Activated naive CD8-positive, alpha-beta T cell (primary cell): ENCODE measurements around the gene LRRC8C.
A peak's percentile ranks its signal among the peaks of the same experiment; 100 is the strongest.
"Not testable (repeated sequence)": the region's sequence is repeated elsewhere in the genome, so short reads cannot be mapped to it uniquely, and the experiment has no call there.

Experiments
- H3K27ac Mint-ChIP-seq: one replicate; pipeline ENCODE4 v1.8.0; 2021; ENCODE audit warnings: mixed read lengths
- H3K27me3 Mint-ChIP-seq: one replicate; pipeline ENCODE4 v1.8.0; 2021; ENCODE audit warnings: mixed read lengths
- H3K36me3 Mint-ChIP-seq: one replicate; pipeline ENCODE4 v1.8.0; 2021; ENCODE audit warnings: mixed read lengths
- H3K4me1 Mint-ChIP-seq: one replicate; pipeline ENCODE4 v1.8.0; 2021; ENCODE audit warnings: low read depth, mixed read lengths
- H3K4me3 Mint-ChIP-seq: one replicate; pipeline ENCODE4 v1.8.0; 2021; ENCODE audit warnings: mild to moderate bottlenecking, mixed read lengths
- H3K9me3 Mint-ChIP-seq: one replicate; pipeline ENCODE4 v1.8.0; 2021; ENCODE audit warnings: low read depth, mixed read lengths

LRRC8C gene

GRCh38 chr1:89632657-89633247, at the start of gene LRRC8C:
TSS of gene LRRC8C (plus strand) at chr1:89633120. CDS start at chr1:89686474, 53,354 bp downstream.
- H3K27me3 Mint-ChIP-seq: no peaks in the 10 kb centered on the region

DNA sequence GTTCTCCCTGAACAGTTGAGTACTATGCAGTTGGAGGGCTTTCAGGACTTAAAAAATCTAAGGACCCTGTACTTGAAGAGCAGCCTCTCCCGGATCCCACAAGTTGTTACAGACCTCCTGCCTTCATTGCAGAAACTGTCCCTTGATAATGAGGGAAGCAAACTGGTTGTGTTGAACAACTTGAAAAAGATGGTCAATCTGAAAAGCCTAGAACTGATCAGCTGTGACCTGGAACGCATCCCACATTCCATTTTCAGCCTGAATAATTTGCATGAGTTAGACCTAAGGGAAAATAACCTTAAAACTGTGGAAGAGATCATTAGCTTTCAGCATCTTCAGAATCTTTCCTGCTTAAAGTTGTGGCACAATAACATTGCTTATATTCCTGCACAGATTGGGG, 48.7 kb upstream of the LRRC8C start:
- H3K27ac Mint-ChIP-seq: no peak overlapping the region
- no peak overlapping the region for H3K4me3 Mint-ChIP-seq

More at GRCh38 chr1:89632657-89633247, at the start of gene LRRC8C:
- Mint-ChIP-seq H3K36me3 (peaks cover 23% of the 10 kb centered on the region), H3K4me3 (peak within 1 kb of the TSS; percentile 95), H3K4me1 (peaks cover 70% of the 10 kb centered on the region), H3K9me3 (no peaks in the 10 kb centered on the region), H3K27ac (peak within 1 kb of the TSS; percentile 99)

DNA sequence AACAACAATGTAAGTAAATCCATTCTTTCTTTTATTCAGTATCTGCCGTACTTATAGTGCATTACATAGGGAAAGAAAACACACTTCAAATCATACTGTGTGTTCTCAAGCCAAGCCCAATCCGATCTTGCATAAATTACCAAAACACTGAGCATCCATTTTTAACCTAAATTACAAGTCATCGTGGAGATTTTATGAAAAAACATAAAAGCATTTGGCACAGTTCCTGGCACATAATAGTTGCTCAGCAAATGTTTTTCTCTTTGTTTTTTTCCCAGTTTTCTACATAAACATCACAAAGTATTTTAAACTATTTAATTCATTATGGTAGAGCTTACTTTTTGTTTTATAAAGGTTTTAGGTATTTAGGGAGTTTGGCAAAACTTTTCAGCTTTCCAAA, 48.1 kb upstream of the LRRC8C start:
- peaks cover 51% of the 10 kb centered on the region for H3K36me3 Mint-ChIP-seq
- no peaks in the 10 kb centered on the region for H3K9me3 Mint-ChIP-seq
- H3K27me3 Mint-ChIP-seq: no peaks in the 10 kb centered on the region
- no peak overlapping the region for H3K4me3 Mint-ChIP-seq
- H3K27ac Mint-ChIP-seq: no peak overlapping the region
- H3K4me1 Mint-ChIP-seq: peaks cover 57% of the 10 kb centered on the region

More for the DNA sequence above, 48.7 kb upstream of the LRRC8C start:
- Mint-ChIP-seq H3K27me3 (no peaks in the 10 kb centered on the region), H3K4me1 (peaks cover 51% of the 10 kb centered on the region), H3K9me3 (no peaks in the 10 kb centered on the region), H3K36me3 (peaks cover 47% of the 10 kb centered on the region)

- H3K27me3 Mint-ChIP-seq: no peaks in the 10 kb centered on the region
- H3K4me3 Mint-ChIP-seq: no peak overlapping the region
- H3K9me3 Mint-ChIP-seq: no peaks in the 10 kb centered on the region
- peak overlapping the region; percentile 16 for H3K27ac Mint-ChIP-seq
- peaks cover 44% of the 10 kb centered on the region for H3K36me3 Mint-ChIP-seq
- H3K4me1 Mint-ChIP-seq: peaks cover 67% of the 10 kb centered on the region
Measured at GRCh38 chr1:89587729-89588161, 45.2 kb upstream of the LRRC8C start.

DNA sequence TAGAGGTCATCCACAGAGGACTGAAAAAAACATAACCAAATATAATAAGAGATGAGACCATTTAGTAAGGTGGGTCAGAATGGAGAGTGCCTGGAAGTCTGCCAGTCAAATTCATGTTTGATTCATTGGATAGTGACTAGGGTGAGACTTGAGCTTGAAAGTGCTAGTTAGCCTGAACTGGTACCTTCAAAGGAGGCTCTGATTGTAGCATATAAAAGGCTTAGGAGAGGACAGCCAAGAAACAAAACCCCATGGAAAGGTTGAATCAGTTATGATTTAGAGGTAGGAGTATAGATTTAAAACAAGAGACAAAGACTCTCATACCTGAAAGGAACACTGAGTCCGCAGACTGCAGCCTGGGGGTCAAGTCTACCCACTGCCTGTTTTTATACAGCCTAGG, 44.4 kb upstream of the LRRC8C start:
- Mint-ChIP-seq H3K27me3 (no peaks in the 10 kb centered on the region), H3K4me3 (peak overlapping the region; percentile 17), H3K36me3 (peaks cover 39% of the 10 kb centered on the region), H3K4me1 (peaks cover 70% of the 10 kb centered on the region), H3K9me3 (no peaks in the 10 kb centered on the region), H3K27ac (peak overlapping the region; percentile 51)

GRCh38 chr1:89589515-89589914, 43.4 kb upstream of the LRRC8C start:
- peaks cover 34% of the 10 kb centered on the region for H3K36me3 Mint-ChIP-seq
- no peaks in the 10 kb centered on the region for H3K9me3 Mint-ChIP-seq
- H3K27me3 Mint-ChIP-seq: no peaks in the 10 kb centered on the region
- H3K4me3 Mint-ChIP-seq: peak overlapping the region; percentile 5
- H3K27ac Mint-ChIP-seq: peak overlapping the region; percentile 66
- peaks cover 75% of the 10 kb centered on the region for H3K4me1 Mint-ChIP-seq

GRCh38 chr1:89590341-89591080, 42.4 kb upstream of the LRRC8C start:
- H3K27ac Mint-ChIP-seq: peak overlapping the region; percentile 42

GRCh38 chr1:89592861-89593302, 40.0 kb upstream of the LRRC8C start:
- not testable (repeated sequence) for H3K4me3 Mint-ChIP-seq
- Mint-ChIP-seq H3K27ac (peak overlapping the region; percentile 64), H3K4me1 (peaks cover 80% of the 10 kb centered on the region)

More at GRCh38 chr1:89590341-89591080, 42.4 kb upstream of the LRRC8C start:
- H3K4me1 Mint-ChIP-seq: peaks cover 73% of the 10 kb centered on the region
- no peak overlapping the region for H3K4me3 Mint-ChIP-seq
- H3K36me3 Mint-ChIP-seq: peaks cover 31% of the 10 kb centered on the region
- no peaks in the 10 kb centered on the region for H3K27me3 Mint-ChIP-seq
- H3K9me3 Mint-ChIP-seq: no peaks in the 10 kb centered on the region

DNA sequence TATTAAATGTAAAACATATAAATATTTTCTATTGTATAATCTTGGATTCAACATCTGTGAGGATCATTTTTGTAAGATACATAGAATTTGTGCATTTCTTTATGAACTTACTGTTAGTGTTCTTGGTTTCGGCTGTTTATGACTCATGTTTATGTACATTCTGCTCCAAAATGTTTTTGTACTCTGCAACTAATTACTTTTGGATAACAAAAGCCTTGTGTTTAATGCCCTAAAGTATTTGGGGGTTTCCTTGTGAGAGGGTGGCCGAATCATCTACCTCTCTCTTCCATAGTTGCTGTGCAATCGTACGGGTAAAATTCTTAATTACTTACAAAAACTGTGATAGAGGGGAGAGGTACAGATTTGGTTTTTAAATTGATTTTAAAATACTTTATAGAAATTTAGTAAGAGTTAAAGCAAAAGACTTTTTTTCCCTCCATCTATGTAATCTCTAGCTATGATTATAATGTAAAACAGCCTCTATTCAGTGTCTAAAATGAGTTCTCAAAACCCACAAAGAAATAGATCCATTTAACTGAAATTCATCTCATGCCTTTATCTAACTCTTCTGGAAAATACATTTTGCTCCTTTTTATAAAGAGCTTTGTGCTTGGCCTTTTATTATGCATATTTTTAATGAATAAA, 38.7 kb upstream of the LRRC8C start:
- Mint-ChIP-seq H3K9me3 (no peaks in the 10 kb centered on the region), H3K4me3 (no peak overlapping the region), H3K4me1 (peaks cover 82% of the 10 kb centered on the region), H3K36me3 (peaks cover 25% of the 10 kb centered on the region), H3K27ac (peak overlapping the region; percentile 58), H3K27me3 (no peaks in the 10 kb centered on the region)

More at GRCh38 chr1:89592861-89593302, 40.0 kb upstream of the LRRC8C start:
- not testable (repeated sequence) for H3K27me3 Mint-ChIP-seq, H3K9me3 Mint-ChIP-seq
- H3K36me3 Mint-ChIP-seq: peaks cover 26% of the 10 kb centered on the region

GRCh38 chr1:89596698-89597097, 36.2 kb upstream of the LRRC8C start:
- peaks cover 25% of the 10 kb centered on the region for H3K36me3 Mint-ChIP-seq
- H3K4me1 Mint-ChIP-seq: peaks cover 84% of the 10 kb centered on the region
- no peaks in the 10 kb centered on the region for H3K27me3 Mint-ChIP-seq
- H3K27ac Mint-ChIP-seq: peak overlapping the region; percentile 79
- H3K9me3 Mint-ChIP-seq: peaks cover 4% of the 10 kb centered on the region
- no peak overlapping the region for H3K4me3 Mint-ChIP-seq

DNA sequence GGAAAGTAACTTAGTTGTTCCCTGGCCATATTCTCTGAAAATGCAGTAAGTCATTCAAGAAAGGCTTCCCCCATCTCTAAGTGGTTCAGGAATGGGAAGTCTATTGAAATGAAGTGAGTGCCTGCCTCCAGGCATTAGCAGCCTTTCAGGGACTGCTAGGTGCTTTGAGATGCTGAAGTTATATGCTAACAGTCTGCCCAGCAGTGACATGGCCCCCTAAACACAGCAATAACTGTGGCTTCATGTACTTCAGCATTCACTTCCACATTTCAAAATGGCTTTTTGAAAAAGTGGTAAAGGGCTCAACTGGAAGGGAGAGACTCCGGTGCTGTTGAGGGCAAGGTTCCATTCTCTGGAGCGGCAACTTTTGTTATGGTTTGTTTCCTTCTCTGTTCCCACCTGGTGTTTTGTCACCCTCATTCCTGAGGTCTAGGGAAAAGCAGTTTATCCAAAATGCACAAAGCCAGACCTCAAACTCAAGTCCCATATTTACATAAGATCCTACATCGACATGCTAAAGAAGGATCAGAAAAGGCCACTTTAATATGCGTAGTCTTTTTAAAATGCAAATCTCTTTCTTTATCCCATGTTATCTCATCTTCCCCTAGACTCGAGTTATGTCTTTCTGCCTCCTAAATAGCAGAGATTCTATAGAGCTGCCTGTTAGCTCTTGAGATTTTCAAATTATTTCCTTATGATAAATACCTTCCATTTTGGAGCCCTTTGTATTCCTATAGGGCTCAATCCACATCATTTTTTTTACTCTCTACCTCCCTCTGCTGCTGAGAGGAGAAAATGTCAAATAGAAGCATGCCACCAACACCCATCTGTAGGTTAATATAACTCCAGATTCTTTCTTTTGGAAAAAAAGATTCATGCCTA, 34.2 kb upstream of the LRRC8C start:
- peaks cover 89% of the 10 kb centered on the region for H3K4me1 Mint-ChIP-seq
- H3K27ac Mint-ChIP-seq: peak overlapping the region; percentile 98
- H3K4me3 Mint-ChIP-seq: peak overlapping the region; percentile 42
- peaks cover 4% of the 10 kb centered on the region for H3K9me3 Mint-ChIP-seq
- no peaks in the 10 kb centered on the region for H3K27me3 Mint-ChIP-seq
- H3K36me3 Mint-ChIP-seq: peaks cover 26% of the 10 kb centered on the region

GRCh38 chr1:89599332-89599630, 33.6 kb upstream of the LRRC8C start:
- Mint-ChIP-seq H3K27ac (peak overlapping the region; percentile 98), H3K4me1 (peaks cover 90% of the 10 kb centered on the region), H3K36me3 (peaks cover 25% of the 10 kb centered on the region), H3K27me3 (no peaks in the 10 kb centered on the region), H3K9me3 (peaks cover 4% of the 10 kb centered on the region), H3K4me3 (peak overlapping the region; percentile 42)

GRCh38 chr1:89600451-89601224, 32.3 kb upstream of the LRRC8C start:
- H3K27ac Mint-ChIP-seq: peak overlapping the region; percentile 98
- no peaks in the 10 kb centered on the region for H3K27me3 Mint-ChIP-seq
- H3K4me1 Mint-ChIP-seq: peaks cover 95% of the 10 kb centered on the region
- H3K9me3 Mint-ChIP-seq: peaks cover 4% of the 10 kb centered on the region
- peak overlapping the region; percentile 44 for H3K4me3 Mint-ChIP-seq
- H3K36me3 Mint-ChIP-seq: peaks cover 21% of the 10 kb centered on the region

DNA sequence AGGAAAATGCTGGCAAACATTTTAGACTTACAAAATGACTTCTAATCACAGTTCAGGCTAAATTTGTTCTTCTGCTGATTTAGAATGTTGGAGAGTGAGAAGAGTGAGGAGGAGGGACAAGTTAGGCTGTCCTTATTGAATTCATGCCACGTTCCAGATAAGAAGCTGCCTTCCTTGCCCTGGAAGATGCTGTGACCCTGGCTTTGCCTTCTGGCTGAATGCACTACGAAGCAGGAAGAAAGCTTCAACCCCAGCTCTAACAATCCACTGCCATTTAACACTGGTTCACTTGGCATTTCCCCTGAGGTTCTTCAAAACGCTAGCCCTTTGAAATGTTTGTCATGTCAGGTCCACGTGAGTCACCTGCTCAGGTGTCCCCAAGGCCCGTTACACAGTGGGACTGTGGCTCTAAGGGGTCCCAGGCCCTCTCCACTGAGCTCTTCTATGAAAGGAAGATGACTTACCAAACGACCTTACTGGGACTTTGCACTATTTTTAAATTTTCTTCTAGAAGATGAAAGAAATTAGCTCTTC, 30.0 kb upstream of the LRRC8C start:
- H3K27ac Mint-ChIP-seq: peak overlapping the region; percentile 98
- H3K9me3 Mint-ChIP-seq: peaks cover 4% of the 10 kb centered on the region
- H3K27me3 Mint-ChIP-seq: no peaks in the 10 kb centered on the region
- H3K4me1 Mint-ChIP-seq: peaks cover 99% of the 10 kb centered on the region
- peak overlapping the region; percentile 91 for H3K4me3 Mint-ChIP-seq
- peaks cover 17% of the 10 kb centered on the region for H3K36me3 Mint-ChIP-seq
